ENCODE results near the gene CFAP97.
A peak's percentile ranks its signal among the peaks of the same experiment; 100 is the strongest.
"Not testable (repeated sequence)": the region's sequence is repeated elsewhere in the genome, so short reads cannot be mapped to it uniquely, and the experiment has no call there.

Gene CFAP97

GRCh38 chr4:185221912-185222311, 18.1 kb upstream of the CFAP97 start:
- no peak for DNase-seq

- no peak for DNase-seq
Measured at GRCh38 chr4:185221491-185221890, 17.7 kb upstream of the CFAP97 start.

- DNase-seq: no peak
Measured at GRCh38 chr4:185219551-185220344, 15.9 kb upstream of the CFAP97 start.

GRCh38 chr4:185218312-185218711, 14.5 kb upstream of the CFAP97 start:
- DNase-seq: no peak

- no peak for DNase-seq
Measured at GRCh38 chr4:185217408-185217975, 13.7 kb upstream of the CFAP97 start.

- DNase-seq: no peak
Measured at GRCh38 chr4:185215261-185215660, 11.5 kb upstream of the CFAP97 start.

- no peak for DNase-seq
Measured at GRCh38 chr4:185213877-185214276, 10.1 kb upstream of the CFAP97 start.

GRCh38 chr4:185212581-185212980, 8.8 kb upstream of the CFAP97 start:
- no peak for DNase-seq

GRCh38 chr4:185211641-185212040, 7.8 kb upstream of the CFAP97 start:
- DNase-seq: no peak

- no peak for DNase-seq
Measured at GRCh38 chr4:185211035-185211434, 7.2 kb upstream of the CFAP97 start.

- DNase-seq: peak; percentile 24
Measured at GRCh38 chr4:185210102-185210981, 6.5 kb upstream of the CFAP97 start.

GRCh38 chr4:185209852-185210101, 6.0 kb upstream of the CFAP97 start:
- not testable (repeated sequence) for DNase-seq

- DNase-seq: peak; percentile 79
Measured at GRCh38 chr4:185209031-185209851, 5.4 kb upstream of the CFAP97 start, which contains the start of gene SNX25. TSS of gene SNX25 (plus strand) at chr4:185209598. CDS start at chr4:185209827, 229 bp downstream.

GRCh38 chr4:185207466-185207865, 3.7 kb upstream of the CFAP97 start:
- no peak for DNase-seq

- no peak for DNase-seq
Measured at GRCh38 chr4:185205697-185206342, 2.0 kb upstream of the CFAP97 start.

GRCh38 chr4:185205073-185205472, 1.3 kb upstream of the CFAP97 start:
- DNase-seq: not testable (repeated sequence)

GRCh38 chr4:185204238-185204910, 574 bp upstream of the CFAP97 start:
- no peak for DNase-seq

GRCh38 chr4:185202984-185203485, 765 bp downstream of the CFAP97 start:
- no peak for DNase-seq

- DNase-seq: peak; percentile 19
Measured at GRCh38 chr4:185201977-185202962, 1.5 kb downstream of the CFAP97 start.

GRCh38 chr4:185198189-185198588, 5.6 kb downstream of the CFAP97 start:
- not testable (repeated sequence) for DNase-seq
